OCI-LY1 (cell line): ENCODE measurements around the gene IGLL5.

ENCODE experiments used
- H2AFZ ChIP-seq: fragments of 200-600 bp; sonication (generic), shearing (Covaris generic); 2 replicates; pipeline ENCODE4 v1.6.0; 2014; ENCODE audit warnings: antibody characterized with exemption, mild to moderate bottlenecking, low read length
- H3F3A ChIP-seq: fragments of 200-600 bp; sonication (generic), shearing (Covaris generic); 2 replicates; pipeline ENCODE4 v1.6.0; 2014; ENCODE audit warnings: mild to moderate bottlenecking, antibody characterized with exemption, low read length, moderate library complexity; ENCODE audit not compliant: insufficient read depth
- H3K27ac ChIP-seq: fragments of 200-600 bp; sonication (generic); 2 replicates; pipeline ENCODE4 v1.5.1; 2014; ENCODE audit warnings: low read length, mixed run types, mild to moderate bottlenecking, low read depth; ENCODE audit not compliant: poor library complexity, severe bottlenecking
- H3K27me3 ChIP-seq: fragments of 200-600 bp; sonication (generic); 2 replicates; pipeline ENCODE4 v1.6.0; 2014; ENCODE audit warnings: antibody characterized with exemption, mild to moderate bottlenecking, low read length, moderate library complexity; ENCODE audit not compliant: insufficient read depth
- H3K36me3 ChIP-seq: fragments of 200-600 bp; sonication (generic); 2 replicates; pipeline ENCODE4 v1.6.1; 2014; ENCODE audit warnings: mild to moderate bottlenecking, antibody characterized with exemption, low read length, moderate library complexity, mixed read lengths; ENCODE audit not compliant: insufficient read depth
- H3K4me1 ChIP-seq: fragments of 200-600 bp; sonication (generic); 2 replicates; pipeline ENCODE4 v1.5.1; 2014; ENCODE audit warnings: mild to moderate bottlenecking, low read length, moderate library complexity; ENCODE audit not compliant: insufficient read depth, severe bottlenecking
- H3K4me2 ChIP-seq: fragments of 200-600 bp; sonication (generic), shearing (Covaris generic); 2 replicates; pipeline ENCODE4 v1.6.1; 2014; ENCODE audit warnings: low read length
- H3K4me3 ChIP-seq: fragments of 200-600 bp; sonication (generic); 2 replicates; pipeline ENCODE4 v1.5.1; 2014; ENCODE audit warnings: low read length, low read depth, mild to moderate bottlenecking, mixed read lengths; ENCODE audit not compliant: poor library complexity, severe bottlenecking
- H3K79me2 ChIP-seq: fragments of 200-600 bp; shearing (Covaris generic); 2 replicates; pipeline ENCODE4 v1.6.1; 2016; ENCODE audit warnings: mixed run types, low read length, mixed read lengths; ENCODE audit not compliant: insufficient read depth
- H3K9ac ChIP-seq: fragments of 200-600 bp; sonication (generic), shearing (Covaris generic); 2 replicates; pipeline ENCODE4 v1.6.1; 2014; ENCODE audit warnings: mild to moderate bottlenecking, low read length, mixed read lengths
- H3K9me2 ChIP-seq: fragments of 200-600 bp; sonication (generic), shearing (Covaris generic); 2 replicates; pipeline ENCODE4 v1.6.1; 2014; ENCODE audit warnings: low read depth, mild to moderate bottlenecking, low read length, mixed read lengths
- H3K9me3 ChIP-seq: fragments of 200-600 bp; shearing (Covaris generic); 2 replicates; pipeline ENCODE4 v1.6.1; 2014; ENCODE audit warnings: low read length, mixed read lengths
- H4K20me1 ChIP-seq: fragments of 200-600 bp; sonication (generic), shearing (Covaris generic); 2 replicates; pipeline ENCODE4 v1.6.0; 2016; ENCODE audit warnings: mild to moderate bottlenecking, low read length; ENCODE audit not compliant: insufficient read depth
- CTCF ChIP-seq: fragments of 200-600 bp; sonication (generic), shearing (Covaris generic); IDR thresholded peaks from 2 replicates; pipeline ENCODE4 v1.5.1; 2017; ENCODE audit warnings: mild to moderate bottlenecking, antibody characterized with exemption, low read length, moderate library complexity, mixed read lengths
- EZH2 ChIP-seq: fragments of 200-600 bp; sonication (generic), shearing (Covaris generic); IDR thresholded peaks from 2 replicates; pipeline ENCODE4 v1.8.0; 2017; ENCODE audit warnings: borderline replicate concordance, mixed run types, mild to moderate bottlenecking, antibody characterized with exemption, low read length, moderate library complexity, mixed read lengths

IGLL5 gene

GRCh38 chr22:22945195-22945594 lies 57.6 kb downstream of the IGLL5 start:
- Histone ChIP-seq H3K9ac (peak overlapping the region; percentile 95), H3K9me2 (no peaks in the 10 kb centered on the region), H3K36me3 (no peaks in the 10 kb centered on the region), H3K27ac (peak overlapping the region; percentile 99), H3K79me2 (no peaks in the 10 kb centered on the region), H3K4me2 (peak overlapping the region; percentile 61), H4K20me1 (no peaks in the 10 kb centered on the region), H3K4me1 (peaks cover 94% of the 10 kb centered on the region), H2AFZ (no peak overlapping the region), H3K4me3 (peak overlapping the region; percentile 29), H3K9me3 (no peaks in the 10 kb centered on the region), H3K27me3 (no peaks in the 10 kb centered on the region), H3F3A (no peaks in the 10 kb centered on the region)
- TF ChIP-seq EZH2 (no peak), CTCF (no peak)
